Measurements from ENCODE around the gene GPER1. TPM values are rescaled to one million over a fixed set of nuclear protein-coding genes. Genes with fewer than 3 reads are reported as not detected.

GPER1 gene
- total and polyA plus RNA-seq, 4 donors, result 3.7 to 7.7 (median 6.3) TPM

DNA sequence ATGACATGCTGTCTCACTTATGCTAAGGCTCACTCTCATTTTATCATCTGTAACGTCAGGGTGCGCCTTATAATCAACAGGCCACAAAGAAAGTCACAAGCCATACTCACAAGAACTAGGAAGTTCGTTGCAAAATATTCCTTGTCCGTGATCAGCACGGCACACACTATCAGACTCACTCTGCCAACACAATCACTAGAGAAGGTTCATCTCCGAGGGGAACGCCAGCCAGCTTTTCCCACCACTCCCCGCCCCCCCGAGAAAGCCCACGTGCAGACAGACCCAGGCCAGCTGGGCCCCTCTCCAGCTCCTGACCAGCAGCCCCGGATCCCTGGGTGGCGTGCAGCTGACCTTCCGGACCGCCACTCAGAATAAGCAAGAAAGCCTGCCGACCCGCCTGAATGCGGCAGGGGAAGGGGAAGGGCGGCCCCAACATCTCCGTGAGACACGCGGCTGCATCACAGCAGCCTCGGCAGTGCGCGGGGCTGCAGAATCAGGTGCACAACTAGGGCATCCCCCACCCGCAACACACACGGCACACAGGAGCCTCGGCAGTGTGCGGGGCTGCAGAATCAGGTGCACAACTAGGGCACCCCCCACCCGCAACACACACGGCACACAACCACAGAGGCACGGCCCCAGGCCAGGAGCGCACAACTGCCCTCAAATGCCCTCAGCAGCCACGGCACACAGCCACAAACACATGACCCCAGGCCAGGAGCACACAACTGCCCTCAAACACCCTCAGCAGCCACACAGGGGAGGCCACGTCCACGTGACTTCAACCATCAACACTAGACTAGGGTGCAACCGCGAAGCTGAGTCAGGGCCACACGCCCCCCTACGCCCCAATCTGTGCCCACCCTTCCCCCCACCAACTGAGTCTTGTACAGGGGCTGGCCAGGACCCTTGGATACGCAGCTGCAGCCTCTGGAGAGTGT, 46.1 kb upstream of the GPER1 start:
- ATAC-seq (ENCODE audit: insufficient read depth, low FRiP score) (no peak), DNase-seq (peak; percentile 50 to 62 (median 62))
- Histone ChIP-seq H3K27me3 (ENCODE audit: control insufficient read depth in 3 of 3, insufficient read depth in 3 of 3, low read length in 2 of 3) (no peaks in the 10 kb centered on the region), H3K36me3 (ENCODE audit: control insufficient read depth in 4 of 4, insufficient read depth in 4 of 4, low read length in 4 of 4) (no peaks in the 10 kb centered on the region), H3K4me1 (ENCODE audit: control insufficient read depth in 5 of 5, insufficient read depth in 5 of 5, low read length in 5 of 5) (peaks cover 0 to 46% (median 22%) of the 10 kb centered on the region in 5 donors), H3K9me3 (ENCODE audit: control insufficient read depth in 4 of 4, insufficient read depth in 3 of 4, low read length in 3 of 4) (no peaks in the 10 kb centered on the region), H3K9ac (ENCODE audit: insufficient read depth in 1 of 2, low read length in 2 of 2) (no peak overlapping the region), H3K27ac (ENCODE audit: low read depth in 1 of 2, low read length in 1 of 2) (peak overlapping the region in 1 of 2 donors; percentile 45), H3K4me3 (no peak overlapping the region)
- WGBS, 2 donors, result 62 to 72% methylated on average over 37 to 40 of the region's 40 CpGs
- TF ChIP-seq, protein P1, sequence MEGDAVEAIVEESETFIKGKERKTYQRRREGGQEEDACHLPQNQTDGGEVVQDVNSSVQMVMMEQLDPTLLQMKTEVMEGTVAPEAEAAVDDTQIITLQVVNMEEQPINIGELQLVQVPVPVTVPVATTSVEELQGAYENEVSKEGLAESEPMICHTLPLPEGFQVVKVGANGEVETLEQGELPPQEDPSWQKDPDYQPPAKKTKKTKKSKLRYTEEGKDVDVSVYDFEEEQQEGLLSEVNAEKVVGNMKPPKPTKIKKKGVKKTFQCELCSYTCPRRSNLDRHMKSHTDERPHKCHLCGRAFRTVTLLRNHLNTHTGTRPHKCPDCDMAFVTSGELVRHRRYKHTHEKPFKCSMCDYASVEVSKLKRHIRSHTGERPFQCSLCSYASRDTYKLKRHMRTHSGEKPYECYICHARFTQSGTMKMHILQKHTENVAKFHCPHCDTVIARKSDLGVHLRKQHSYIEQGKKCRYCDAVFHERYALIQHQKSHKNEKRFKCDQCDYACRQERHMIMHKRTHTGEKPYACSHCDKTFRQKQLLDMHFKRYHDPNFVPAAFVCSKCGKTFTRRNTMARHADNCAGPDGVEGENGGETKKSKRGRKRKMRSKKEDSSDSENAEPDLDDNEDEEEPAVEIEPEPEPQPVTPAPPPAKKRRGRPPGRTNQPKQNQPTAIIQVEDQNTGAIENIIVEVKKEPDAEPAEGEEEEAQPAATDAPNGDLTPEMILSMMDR (IDR thresholded peaks at IDR 0.05; ENCODE audit: control extremely low read depth, extremely low read depth), result no peak

DNA sequence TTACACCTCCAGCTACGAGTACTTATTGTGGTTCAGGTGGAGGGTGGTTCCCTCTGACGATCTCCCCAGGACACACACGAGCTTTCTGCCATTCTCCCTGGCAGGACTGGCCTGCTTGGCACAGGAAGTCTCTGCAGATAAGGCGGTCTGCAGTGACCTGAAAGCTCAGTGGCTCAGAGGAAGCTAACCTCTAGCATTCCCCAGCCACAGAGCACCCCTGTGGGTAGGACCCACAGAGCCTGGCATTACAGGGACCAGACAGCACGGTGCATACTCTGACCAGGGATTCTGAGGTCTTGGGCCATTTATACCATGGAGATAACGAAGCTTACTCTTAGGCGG, 45.5 kb upstream of the GPER1 start:
- H3K27ac ChIP-seq (ENCODE audit: low read depth in 1 of 2, low read length in 1 of 2), result peak overlapping the region in 1 of 2 donors; percentile 11
- H3K4me3 ChIP-seq, result no peak overlapping the region
- no peaks in the 10 kb centered on the region for H3K36me3 ChIP-seq (ENCODE audit: control insufficient read depth in 4 of 4, insufficient read depth in 4 of 4, low read length in 4 of 4)
- TF ChIP-seq, protein P1 (IDR thresholded peaks at IDR 0.05; ENCODE audit: control extremely low read depth, extremely low read depth), result no peak
- ATAC-seq (ENCODE audit: insufficient read depth, low FRiP score), result no peak
- H3K27me3 ChIP-seq (ENCODE audit: control insufficient read depth in 3 of 3, insufficient read depth in 3 of 3, low read length in 2 of 3), result no peaks in the 10 kb centered on the region
- H3K9me3 ChIP-seq (ENCODE audit: control insufficient read depth in 4 of 4, insufficient read depth in 3 of 4, low read length in 3 of 4), result no peaks in the 10 kb centered on the region
- no peak for DNase-seq
- H3K9ac ChIP-seq (ENCODE audit: insufficient read depth in 1 of 2, low read length in 2 of 2), result no peak overlapping the region
- 47 to 52% methylated on average over 7 of the region's 7 CpGs for WGBS, 2 donors
- H3K4me1 ChIP-seq (ENCODE audit: control insufficient read depth in 5 of 5, insufficient read depth in 5 of 5, low read length in 5 of 5), result peaks cover 0 to 46% (median 22%) of the 10 kb centered on the region in 5 donors

DNA sequence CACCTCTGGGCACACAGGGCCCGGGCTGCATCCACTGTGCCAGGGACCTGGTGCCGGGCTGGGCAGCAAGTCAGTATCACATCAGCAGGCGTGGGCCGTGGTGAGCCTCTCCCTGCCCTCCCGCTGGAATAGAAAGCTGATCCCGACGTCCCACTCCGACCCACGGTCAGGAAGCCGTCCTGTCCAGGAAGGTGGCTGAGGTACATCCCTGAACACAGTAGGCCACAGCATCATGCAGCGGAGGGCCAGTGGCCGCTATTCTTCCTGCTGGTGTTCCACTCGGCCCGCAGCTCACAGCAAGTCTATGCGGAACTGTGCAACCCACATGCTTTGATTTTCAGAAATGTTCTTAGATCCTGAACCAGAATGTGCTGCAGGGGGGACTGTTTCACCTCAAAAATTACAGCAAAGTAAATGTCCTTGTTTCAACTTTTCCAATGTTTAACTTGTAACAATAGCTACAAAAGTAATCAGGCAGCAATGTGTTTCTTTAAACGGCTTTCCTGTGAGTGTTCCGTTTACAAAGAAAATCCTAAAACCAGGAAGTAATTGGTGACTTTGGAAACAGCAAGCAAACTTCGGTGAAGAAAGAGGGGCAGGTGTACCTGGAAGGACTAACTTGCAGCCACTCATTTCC, 44.2 kb upstream of the GPER1 start:
- 33% methylated on average over 18 of the region's 18 CpGs for WGBS, 2 donors
- Histone ChIP-seq H3K4me3 (no peak overlapping the region), H3K9ac (ENCODE audit: insufficient read depth in 1 of 2, low read length in 2 of 2) (peak overlapping the region in 1 of 2 donors; percentile 54), H3K4me1 (ENCODE audit: control insufficient read depth in 5 of 5, insufficient read depth in 5 of 5, low read length in 5 of 5) (peaks cover 0 to 46% (median 22%) of the 10 kb centered on the region in 5 donors), H3K27me3 (ENCODE audit: control insufficient read depth in 3 of 3, insufficient read depth in 3 of 3, low read length in 2 of 3) (no peaks in the 10 kb centered on the region), H3K27ac (ENCODE audit: low read depth in 1 of 2, low read length in 1 of 2) (peak overlapping the region; percentile 84 to 94), H3K36me3 (ENCODE audit: control insufficient read depth in 4 of 4, insufficient read depth in 4 of 4, low read length in 4 of 4) (no peaks in the 10 kb centered on the region), H3K9me3 (ENCODE audit: control insufficient read depth in 4 of 4, insufficient read depth in 3 of 4, low read length in 3 of 4) (no peaks in the 10 kb centered on the region)
- DNase-seq (no peak), ATAC-seq (ENCODE audit: insufficient read depth, low FRiP score) (no peak)
- TF ChIP-seq, protein P1 (IDR thresholded peaks at IDR 0.05; ENCODE audit: control extremely low read depth, extremely low read depth), result no peak

All from lung (tissue), 12 donors.